Uterus (tissue), 4 donors: Measurements from ENCODE around the gene GMDS. TPM values are rescaled to one million over a fixed set of nuclear protein-coding genes. Genes with fewer than 3 reads are reported as not detected.
"Not testable (repeated sequence)": the region's sequence is repeated elsewhere in the genome, so short reads cannot be mapped to it uniquely, and the experiment has no call there.

Experiments used
- DNase-seq, 2 donors: peaks; one replicate each; pipeline ENCODE4 v3.0.0-alpha.2; 2019 to 2020
- H3K27ac ChIP-seq, 2 donors: fragments of 200-600 bp; sonication (generic); 1 replicate in 1 of 2; 2 replicates in 1 of 2; pipeline ENCODE4 v1.5.1; 2016 to 2018
- H3K27me3 ChIP-seq, 2 donors: fragments of 200-600 bp; sonication (generic); one replicate each; pipeline ENCODE4 v1.5.1; 2018 to 2019; ENCODE audit warnings: control low read depth in 1 of 2
- H3K36me3 ChIP-seq, 2 donors: fragments of 200-600 bp; sonication (generic); one replicate each; pipeline ENCODE4 v1.5.1; 2019; ENCODE audit warnings: control low read depth in 1 of 2
- H3K4me1 ChIP-seq, 2 donors: fragments of 200-600 bp; sonication (generic); one replicate each; pipeline ENCODE4 v1.5.1; 2018 to 2019; ENCODE audit warnings: control low read depth in 1 of 2
- H3K4me3 ChIP-seq, 2 donors: fragments of 200-600 bp; sonication (generic); 1 replicate in 1 of 2; 2 replicates in 1 of 2; pipeline ENCODE4 v1.5.1; 2018 to 2019; ENCODE audit warnings: mild to moderate bottlenecking in 1 of 2
- H3K9me3 ChIP-seq, 2 donors: fragments of 200-600 bp; sonication (generic); one replicate each; pipeline ENCODE4 v1.5.1; 2019; ENCODE audit warnings: control low read depth in 1 of 2
- POLR2A ChIP-seq, 2 donors: fragments of 450-650 bp; IDR thresholded peaks; one replicate each; pipeline ENCODE4 v1.6.1; 2016; ENCODE audit warnings: antibody characterized with exemption in 2 of 2, mild to moderate bottlenecking in 1 of 2, moderate library complexity in 1 of 2
- intact Hi-C: fragments of 100-400 bp; cut with DNase I; formaldehyde crosslinking; loops from one replicate; pipeline ENCODE4 v1.15.1; 2023; ENCODE audit warnings: low total_unique reads
- total RNA-seq, 4 donors: library from RNA; depleted of rRNA in 3 of 4; stranded (reverse); fragments of >200 nt in 3 of 4; gene quantifications; one replicate each; pipeline versions ENCODE4 v1.1.0 to v1.2.4, GENCODE V29; 2014 to 2023
- TF ChIP-seq, protein P1 (sequence below), 4 experiments: fragments of 200-600 bp in 2 of 4; fragments of 450-650 bp in 2 of 4; sonication (generic) in 2 of 4; IDR thresholded peaks; one replicate each; pipeline ENCODE4 v1.5.1; 2016 to 2019; ENCODE audit warnings: antibody characterized with exemption in 4 of 4, mild to moderate bottlenecking in 2 of 4, moderate library complexity in 1 of 4
- donor health status: DM: yes; HTN: yes; CAD: no.

Gene GMDS
- total RNA-seq, 4 donors from 2014 or later = 5.3 to 17.4 (median 12.9) TPM

DNA sequence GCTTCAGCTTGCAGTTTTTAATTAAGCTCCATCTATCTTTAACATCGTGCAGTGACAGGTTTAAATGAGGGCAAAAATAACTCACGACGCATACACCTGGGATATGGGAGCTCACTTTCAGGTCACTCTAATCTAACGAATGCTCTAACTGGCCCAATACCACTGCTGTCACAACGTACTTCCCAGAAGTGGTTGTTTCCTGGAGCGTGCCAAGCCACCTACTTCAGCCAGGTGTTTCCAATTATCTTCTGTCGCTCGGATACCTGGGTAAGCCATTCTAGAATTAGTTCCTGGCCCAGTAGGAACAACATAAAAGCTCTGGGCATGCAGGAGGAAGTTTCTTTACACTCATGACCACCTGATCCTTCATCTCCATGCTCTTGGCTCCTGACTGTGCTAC is 488.3 kb downstream of the GMDS start:
- DNase-seq = no peak
- no peak overlapping the region for H3K4me3 ChIP-seq
- intact Hi-C loops = no loop called here
- H3K9me3 ChIP-seq = no peaks in the 10 kb centered on the region
- H3K4me1 ChIP-seq = no peaks in the 10 kb centered on the region
- TF ChIP-seq, protein P1, sequence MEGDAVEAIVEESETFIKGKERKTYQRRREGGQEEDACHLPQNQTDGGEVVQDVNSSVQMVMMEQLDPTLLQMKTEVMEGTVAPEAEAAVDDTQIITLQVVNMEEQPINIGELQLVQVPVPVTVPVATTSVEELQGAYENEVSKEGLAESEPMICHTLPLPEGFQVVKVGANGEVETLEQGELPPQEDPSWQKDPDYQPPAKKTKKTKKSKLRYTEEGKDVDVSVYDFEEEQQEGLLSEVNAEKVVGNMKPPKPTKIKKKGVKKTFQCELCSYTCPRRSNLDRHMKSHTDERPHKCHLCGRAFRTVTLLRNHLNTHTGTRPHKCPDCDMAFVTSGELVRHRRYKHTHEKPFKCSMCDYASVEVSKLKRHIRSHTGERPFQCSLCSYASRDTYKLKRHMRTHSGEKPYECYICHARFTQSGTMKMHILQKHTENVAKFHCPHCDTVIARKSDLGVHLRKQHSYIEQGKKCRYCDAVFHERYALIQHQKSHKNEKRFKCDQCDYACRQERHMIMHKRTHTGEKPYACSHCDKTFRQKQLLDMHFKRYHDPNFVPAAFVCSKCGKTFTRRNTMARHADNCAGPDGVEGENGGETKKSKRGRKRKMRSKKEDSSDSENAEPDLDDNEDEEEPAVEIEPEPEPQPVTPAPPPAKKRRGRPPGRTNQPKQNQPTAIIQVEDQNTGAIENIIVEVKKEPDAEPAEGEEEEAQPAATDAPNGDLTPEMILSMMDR (IDR thresholded peaks at IDR 0.05) = no peak
- TF ChIP-seq POLR2A (IDR thresholded peaks at IDR 0.05) = no peak
- no peaks in the 10 kb centered on the region for H3K27me3 ChIP-seq
- H3K36me3 ChIP-seq = no peaks in the 10 kb centered on the region
- H3K27ac ChIP-seq = no peak overlapping the region

DNA sequence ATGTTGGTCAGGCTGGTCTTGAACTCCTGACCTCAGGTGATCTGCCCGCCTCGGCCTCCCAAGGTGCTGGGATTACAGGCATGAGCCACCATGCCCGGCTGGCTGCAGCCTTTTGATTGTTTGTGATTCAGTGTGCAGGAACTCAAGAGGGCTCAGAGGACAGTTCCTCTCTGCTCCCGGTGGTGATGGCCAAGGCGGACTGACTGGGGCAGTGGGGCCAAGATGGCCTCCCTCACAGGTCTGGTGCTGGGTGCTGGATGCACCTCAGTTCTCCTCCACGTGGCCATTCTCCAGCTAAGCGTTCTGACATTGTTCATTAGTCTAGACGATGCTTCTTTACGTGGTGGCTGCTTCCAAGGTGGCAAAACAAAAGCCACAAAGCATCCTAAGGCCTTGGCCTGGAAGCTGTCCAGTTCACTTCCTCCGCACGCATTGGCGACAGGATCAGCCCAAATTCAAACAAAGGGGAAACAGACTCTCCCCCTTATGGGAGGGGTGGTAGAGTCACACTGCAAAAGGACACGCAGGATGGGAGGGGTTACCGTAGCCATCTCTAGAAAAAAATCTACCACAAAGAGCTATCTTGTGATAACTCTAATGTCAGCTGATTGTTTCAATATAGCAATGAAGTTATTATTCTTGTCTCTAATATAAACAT is 488.8 kb downstream of the GMDS start:
- Histone ChIP-seq H3K4me3 (no peak overlapping the region), H3K27ac (no peak overlapping the region), H3K9me3 (no peaks in the 10 kb centered on the region), H3K27me3 (no peaks in the 10 kb centered on the region), H3K4me1 (no peaks in the 10 kb centered on the region), H3K36me3 (no peaks in the 10 kb centered on the region)
- DNase-seq = no peak
- TF ChIP-seq, protein P1 (IDR thresholded peaks at IDR 0.05) = no peak
- no peak for TF ChIP-seq POLR2A (IDR thresholded peaks at IDR 0.05)
- intact Hi-C loops = no loop called here

DNA sequence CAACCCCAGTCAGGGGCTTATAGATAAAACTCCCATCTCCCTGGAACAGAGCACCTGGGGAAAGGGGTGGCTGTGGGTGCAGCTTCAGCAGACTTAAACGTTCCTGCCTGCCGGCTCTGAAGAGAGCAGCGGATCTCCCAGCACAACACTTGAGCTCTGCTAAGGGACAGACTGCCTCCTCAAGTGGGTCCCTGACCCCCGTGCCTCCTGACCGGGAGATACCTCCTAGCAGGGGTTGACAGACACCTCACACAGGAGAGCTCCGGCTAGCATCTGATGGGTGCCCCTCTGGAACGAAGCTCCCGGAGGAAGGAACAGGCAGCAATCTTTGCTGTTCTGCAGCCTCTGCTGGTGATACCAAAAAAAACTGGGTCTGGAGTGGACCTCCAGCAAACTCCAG is 494.3 kb downstream of the GMDS start:
- DNase-seq, H3K9me3 ChIP-seq, H3K27ac ChIP-seq, H3K36me3 ChIP-seq, H3K27me3 ChIP-seq, H3K4me3 ChIP-seq, intact Hi-C loops, H3K4me1 ChIP-seq: not testable (repeated sequence)

DNA sequence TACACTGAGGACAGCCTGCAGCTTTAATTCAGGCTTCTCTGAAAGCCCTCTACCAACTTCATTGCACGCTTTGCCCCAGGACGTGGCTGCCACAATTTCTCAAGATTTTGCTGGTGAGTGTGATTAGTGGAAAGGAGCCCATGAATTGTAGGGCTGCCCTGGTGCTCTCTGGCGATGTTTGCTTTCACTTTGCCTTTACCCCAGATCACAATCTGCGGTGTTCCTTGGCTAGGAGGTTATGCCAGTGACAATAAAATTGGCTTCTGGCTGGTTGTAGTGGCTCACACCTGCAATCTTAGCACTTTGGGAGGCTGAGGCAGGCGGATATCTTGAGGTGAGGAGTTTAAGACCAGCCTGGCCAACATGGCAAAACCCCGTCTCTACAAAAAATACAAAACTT is 496.4 kb downstream of the GMDS start:
- no peak overlapping the region for H3K4me3 ChIP-seq

DNA sequence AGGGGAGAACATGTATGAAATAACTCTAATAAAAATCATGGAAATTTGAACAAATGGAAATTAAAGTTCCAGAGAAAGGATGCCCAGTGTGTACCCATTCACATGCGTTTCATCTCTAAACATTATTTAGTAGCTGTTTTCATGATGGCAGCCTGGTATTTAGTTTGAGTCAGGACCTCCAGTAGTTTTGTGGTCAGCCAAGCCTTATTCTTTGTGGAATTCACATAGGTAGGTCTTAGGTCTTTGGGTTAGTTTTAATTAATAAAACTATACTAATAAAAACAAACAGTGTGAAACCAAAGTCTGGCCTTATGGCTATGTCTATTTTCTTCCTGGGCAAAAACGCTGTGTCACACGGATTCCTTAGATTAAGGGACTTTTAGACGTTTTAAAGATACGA is 497.9 kb downstream of the GMDS start:
- no peak overlapping the region for H3K4me3 ChIP-seq
- no peaks in the 10 kb centered on the region for H3K9me3 ChIP-seq
- intact Hi-C loops = no loop called here
- no peak for DNase-seq
- no peak overlapping the region for H3K27ac ChIP-seq
- H3K36me3 ChIP-seq = no peaks in the 10 kb centered on the region
- H3K27me3 ChIP-seq = no peaks in the 10 kb centered on the region
- TF ChIP-seq, protein P1 (IDR thresholded peaks at IDR 0.05) = no peak
- no peak for TF ChIP-seq POLR2A (IDR thresholded peaks at IDR 0.05)
- no peaks in the 10 kb centered on the region for H3K4me1 ChIP-seq

More for the DNA sequence above, 496.4 kb downstream of the GMDS start:
- H3K27me3 ChIP-seq = no peaks in the 10 kb centered on the region
- no peaks in the 10 kb centered on the region for H3K36me3 ChIP-seq
- no peaks in the 10 kb centered on the region for H3K4me1 ChIP-seq
- no peak overlapping the region for H3K27ac ChIP-seq
- intact Hi-C loops = no loop called here
- no peak for TF ChIP-seq POLR2A (IDR thresholded peaks at IDR 0.05)
- TF ChIP-seq, protein P1 (IDR thresholded peaks at IDR 0.05) = no peak
- H3K9me3 ChIP-seq = no peaks in the 10 kb centered on the region
- DNase-seq = no peak

DNA sequence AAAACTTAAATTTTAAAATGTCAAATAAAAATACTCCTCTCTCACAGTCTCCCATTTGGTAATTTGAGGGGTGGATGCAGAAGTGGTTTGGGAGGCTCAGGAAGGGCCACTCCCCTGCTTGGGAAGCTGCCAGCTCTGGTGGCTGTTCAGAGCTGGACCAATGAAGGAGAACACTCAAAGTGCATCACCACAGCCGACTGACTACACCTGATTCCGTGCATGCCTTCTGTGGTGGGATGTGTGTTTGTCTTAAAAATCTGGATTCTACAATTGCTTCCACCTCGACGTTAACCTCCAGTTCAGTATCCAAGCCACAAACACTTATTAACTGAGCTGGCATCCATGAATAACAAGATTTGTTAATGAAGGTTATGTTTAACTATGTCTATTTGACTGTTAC is 498.4 kb downstream of the GMDS start:
- DNase-seq = no peak
- Histone ChIP-seq H3K27me3 (no peaks in the 10 kb centered on the region), H3K4me1 (no peaks in the 10 kb centered on the region), H3K9me3 (no peaks in the 10 kb centered on the region), H3K27ac (no peak overlapping the region), H3K36me3 (no peaks in the 10 kb centered on the region), H3K4me3 (no peak overlapping the region)
- intact Hi-C loops = no loop called here
- TF ChIP-seq, protein P1 (IDR thresholded peaks at IDR 0.05) = no peak
